Fibroblast of lung (primary cell): ENCODE measurements around the gene RETSAT. TPM values are rescaled to one million over a fixed set of nuclear protein-coding genes. Genes with fewer than 3 reads are reported as not detected.

Experiments
- DNase-seq, 2 donors: peaks; one replicate each; pipeline versions ENCODE4 v3.0.0 to v3.0.0-alpha.2; 2010; ENCODE audit warnings: low read depth in 2 of 2
- H2AFZ ChIP-seq: 2 replicates; pipeline ENCODE4 v1.5.1; 2012; ENCODE audit warnings: low read length, control low read depth, inconsistent platforms
- H3K27ac ChIP-seq: 2 replicates; pipeline ENCODE4 v1.5.1; 2011; ENCODE audit warnings: low read length, control low read depth; ENCODE audit not compliant: insufficient read depth
- H3K27me3 ChIP-seq: 2 replicates; pipeline ENCODE4 v1.5.1; 2011; ENCODE audit warnings: mild to moderate bottlenecking, low read length; ENCODE audit not compliant: control insufficient read depth, insufficient read depth
- H3K36me3 ChIP-seq: 2 replicates; pipeline ENCODE4 v1.5.1; 2011; ENCODE audit warnings: low read length; ENCODE audit not compliant: control insufficient read depth, insufficient read depth
- H3K4me1 ChIP-seq: 2 replicates; pipeline ENCODE4 v1.5.1; 2011; ENCODE audit warnings: low read length; ENCODE audit not compliant: control insufficient read depth, insufficient read depth; ENCODE audit errors: extremely low read depth
- H3K4me2 ChIP-seq: 2 replicates; pipeline ENCODE4 v1.5.1; 2011; ENCODE audit warnings: low read length, control low read depth; ENCODE audit not compliant: insufficient read depth; ENCODE audit errors: extremely low read depth
- H3K4me3 ChIP-seq, 4 experiments: fragments of 200-600 bp in 1 of 4; sonication (generic) in 1 of 4; replicated peaks in 1 of 4; 2 replicates each; pipeline ENCODE4 v1.5.1; 2011 to 2016; ENCODE audit warnings: low read length in 4 of 4, low read depth in 3 of 4, mild to moderate bottlenecking in 3 of 4, control low read depth in 2 of 4, inconsistent platforms in 1 of 4, mixed read lengths in 1 of 4; ENCODE audit not compliant: insufficient read depth in 1 of 4; ENCODE audit errors: control extremely low read depth in 1 of 4
- H3K79me2 ChIP-seq: 2 replicates; pipeline ENCODE4 v1.5.1; 2012; ENCODE audit warnings: mild to moderate bottlenecking, low read length, inconsistent platforms; ENCODE audit not compliant: control insufficient read depth, insufficient read depth
- H3K9ac ChIP-seq: 2 replicates; pipeline ENCODE4 v1.5.1; 2011; ENCODE audit warnings: mild to moderate bottlenecking, low read length, control low read depth; ENCODE audit not compliant: insufficient read depth
- H3K9me3 ChIP-seq: 2 replicates; pipeline ENCODE4 v1.5.1; 2012; ENCODE audit warnings: low read depth, low read length; ENCODE audit not compliant: control insufficient read depth, insufficient read depth
- H4K20me1 ChIP-seq: 2 replicates; pipeline ENCODE4 v1.5.1; 2011; ENCODE audit warnings: low read length; ENCODE audit not compliant: control insufficient read depth, insufficient read depth; ENCODE audit errors: extremely low read depth
- CTCF ChIP-seq, 2 donors: IDR thresholded peaks in 1 of 2; conservative IDR thresholded peaks in 1 of 2; 1 replicate in 1 of 2; 2 replicates in 1 of 2; pipeline ENCODE4 v1.5.1; 2011 to 2012; ENCODE audit warnings: low read length in 2 of 2, control low read depth in 1 of 2, inconsistent platforms in 1 of 2, low read depth in 1 of 2, mild to moderate bottlenecking in 1 of 2
- EZH2 ChIP-seq: IDR thresholded peaks from 2 replicates; pipeline ENCODE4 v1.5.1; 2012; ENCODE audit warnings: low read length, control low read depth, mild to moderate bottlenecking; ENCODE audit errors: missing control alignments
- polyA plus RNA-seq, 2 donors: library from polyadenylated mRNA; depleted of rRNA in 1 of 2; stranded (reverse) in 1 of 2; unstranded in 1 of 2; fragments of >200 nt; gene quantifications; 2 replicates each; pipeline ENCODE4 v1.2.1, GENCODE V29; 2011 to 2012; ENCODE audit warnings: missing spikeins in 1 of 2
- total RNA-seq: library from RNA; depleted of rRNA; stranded (reverse); fragments of >200 nt; gene quantifications from 2 replicates; pipeline ENCODE4 v1.2.1, GENCODE V29; 2014

RETSAT gene
- total and polyA plus RNA-seq, 2 donors (not counting 1 experiment from before 2014, with no cell fraction given): 38.6 to 87.0 TPM

- H3K4me1 ChIP-seq: peaks cover 3% of the 10 kb centered on the region
- H3K9me3 ChIP-seq: no peaks in the 10 kb centered on the region
- TF ChIP-seq CTCF (conservative IDR thresholded peaks at IDR 0.05 in 1 of 2, IDR thresholded peaks at IDR 0.05 in 1 of 2; ENCODE audit: low read depth in 1 of 2, low read length in 2 of 2): no peak
- no peak for TF ChIP-seq EZH2
- no peak overlapping the region for H3K9ac ChIP-seq
- no peaks in the 10 kb centered on the region for H3K27me3 ChIP-seq
- no peak overlapping the region for H2AFZ ChIP-seq
- peaks cover 2% of the 10 kb centered on the region for H3K79me2 ChIP-seq
- H3K4me3 ChIP-seq: no peak overlapping the region
- peaks cover 4% of the 10 kb centered on the region for H3K36me3 ChIP-seq
- no peak overlapping the region for H3K27ac ChIP-seq
- no peak overlapping the region for H3K4me2 ChIP-seq
- no peaks in the 10 kb centered on the region for H4K20me1 ChIP-seq
- DNase-seq: no peak
Observed at GRCh38 chr2:85314884-85315242, 39.5 kb downstream of the RETSAT start.

DNA sequence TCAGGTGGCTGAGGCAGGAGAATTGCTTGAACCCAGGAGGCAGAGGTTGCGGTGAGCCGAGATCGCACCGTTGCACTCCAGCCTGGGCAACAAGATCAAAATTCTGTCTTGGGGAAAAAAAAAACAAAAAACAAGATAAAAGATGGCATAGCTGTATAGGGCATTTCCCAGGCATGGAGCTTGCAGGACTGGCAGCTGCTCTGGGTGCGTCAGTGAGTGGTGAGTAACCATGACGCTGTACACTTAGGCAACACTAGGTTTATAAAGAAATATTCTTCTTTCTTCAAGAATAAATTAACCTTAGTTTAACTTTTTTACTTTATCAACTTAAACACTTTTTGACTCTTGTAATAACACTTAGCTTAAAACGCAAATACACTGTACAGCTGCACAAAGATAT, 41.9 kb downstream of the RETSAT start:
- Histone ChIP-seq H3K4me2 (no peak overlapping the region), H3K9me3 (no peaks in the 10 kb centered on the region), H3K79me2 (no peaks in the 10 kb centered on the region), H3K27me3 (no peaks in the 10 kb centered on the region), H4K20me1 (no peaks in the 10 kb centered on the region), H3K4me1 (peaks cover 9% of the 10 kb centered on the region), H2AFZ (no peak overlapping the region), H3K36me3 (peaks cover 4% of the 10 kb centered on the region), H3K27ac (peak overlapping the region; percentile 59), H3K9ac (no peak overlapping the region), H3K4me3 (no peak overlapping the region)
- peak; percentile 81 to 82 for DNase-seq
- TF ChIP-seq EZH2 (no peak), CTCF (conservative IDR thresholded peaks at IDR 0.05 in 1 of 2, IDR thresholded peaks at IDR 0.05 in 1 of 2; ENCODE audit: low read depth in 1 of 2, low read length in 2 of 2) (no peak)

DNA sequence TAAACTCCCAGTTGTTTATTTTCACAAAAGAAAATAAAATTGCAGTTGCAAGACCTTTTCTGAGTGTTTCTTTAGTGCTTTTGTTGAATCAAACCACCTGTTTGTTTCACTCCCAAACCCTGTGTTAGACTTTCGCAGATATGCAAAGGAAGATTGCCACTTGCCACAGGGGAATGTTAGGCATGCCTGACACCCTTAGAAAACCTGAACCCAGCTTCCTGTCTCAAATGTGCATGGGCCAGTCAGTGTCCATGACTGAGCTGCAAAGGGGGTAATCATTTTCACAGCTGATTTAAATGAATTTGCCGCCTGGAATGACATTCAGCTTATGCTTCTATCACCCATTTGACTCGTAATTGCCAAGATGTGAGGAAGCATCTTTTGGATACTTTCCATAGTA, 44.0 kb downstream of the RETSAT start:
- no peaks in the 10 kb centered on the region for H3K9me3 ChIP-seq
- H4K20me1 ChIP-seq: no peaks in the 10 kb centered on the region
- H3K27me3 ChIP-seq: no peaks in the 10 kb centered on the region
- H3K4me2 ChIP-seq: no peak overlapping the region
- H3K27ac ChIP-seq: no peak overlapping the region
- H2AFZ ChIP-seq: no peak overlapping the region
- no peak overlapping the region for H3K9ac ChIP-seq
- peak in 1 of 2 donors; percentile 27 for DNase-seq
- no peak for TF ChIP-seq CTCF (conservative IDR thresholded peaks at IDR 0.05 in 1 of 2, IDR thresholded peaks at IDR 0.05 in 1 of 2; ENCODE audit: low read depth in 1 of 2, low read length in 2 of 2)
- no peak for TF ChIP-seq EZH2
- peaks cover 9% of the 10 kb centered on the region for H3K4me1 ChIP-seq
- H3K36me3 ChIP-seq: peaks cover 5% of the 10 kb centered on the region
- no peak overlapping the region for H3K4me3 ChIP-seq
- H3K79me2 ChIP-seq: no peaks in the 10 kb centered on the region
